Choroid plexus epithelial cell (primary cell): ENCODE results near the gene SAMSN1.

Experiments used
- DNase-seq: peaks from one replicate; pipeline ENCODE4 v3.0.0-alpha.2; 2010; ENCODE audit warnings: low read depth
- H3K4me3 ChIP-seq: 2 replicates; pipeline ENCODE4 v1.5.1; 2011; ENCODE audit warnings: low read depth, mild to moderate bottlenecking, control low read depth, low read length, moderate library complexity
- CTCF ChIP-seq: conservative IDR thresholded peaks from 2 replicates; pipeline ENCODE4 v1.5.1; 2011; ENCODE audit warnings: low read depth, mild to moderate bottlenecking, control low read depth, inconsistent platforms, low read length, moderate library complexity

Gene SAMSN1

GRCh38 chr21:14448784-14449183 is 97.3 kb downstream of the SAMSN1 start:
- no peak for TF ChIP-seq CTCF
- no peak overlapping the region for H3K4me3 ChIP-seq
- DNase-seq, result no peak

GRCh38 chr21:14438211-14438610 is 107.9 kb downstream of the SAMSN1 start:
- no peak for TF ChIP-seq CTCF
- DNase-seq, result peak; percentile 61
- H3K4me3 ChIP-seq, result no peak overlapping the region

DNA sequence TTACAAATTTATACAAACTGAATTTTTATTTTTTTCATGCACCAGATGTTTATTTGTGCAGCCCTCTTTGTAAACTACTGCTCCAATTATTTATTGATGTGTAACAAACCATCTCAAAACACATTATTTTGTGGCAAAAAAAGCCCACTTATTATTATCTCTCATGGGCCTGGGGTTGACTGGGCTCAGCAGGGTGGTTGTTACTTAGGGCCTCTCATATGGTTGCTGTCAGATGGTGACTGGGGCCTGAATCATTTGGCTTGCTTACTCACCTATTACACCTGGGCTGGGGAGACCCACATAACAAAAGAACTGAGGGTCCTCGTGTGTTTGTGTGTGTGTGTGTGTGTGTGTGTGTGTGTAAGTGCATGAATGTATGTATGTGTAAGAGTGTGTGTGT is 110.7 kb downstream of the SAMSN1 start:
- DNase-seq, result no peak
- H3K4me3 ChIP-seq, result no peak overlapping the region
- TF ChIP-seq CTCF, result no peak
